Astrocyte (in vitro differentiated cells and primary cell): Measurements from ENCODE around the gene ATOSB.

Experiments used
- CTCF ChIP-seq: IDR thresholded peaks from 2 replicates; pipeline ENCODE4 v1.5.1; 2011; ENCODE audit warnings: low read depth, mild to moderate bottlenecking, inconsistent platforms, low read length, moderate library complexity; ENCODE audit not compliant: insufficient read depth
- EZH2 ChIP-seq: IDR thresholded peaks from 2 replicates; pipeline ENCODE4 v1.6.1; 2012; ENCODE audit warnings: mild to moderate bottlenecking, low read length, inconsistent platforms; ENCODE audit not compliant: insufficient read depth

- TF ChIP-seq CTCF, result no peak
- no peak for TF ChIP-seq EZH2
Observed at GRCh38 chr9:35108946-35109575, 6.6 kb downstream of the ATOSB start.
